Measurements from ENCODE around the gene CEACAM16.

DNA sequence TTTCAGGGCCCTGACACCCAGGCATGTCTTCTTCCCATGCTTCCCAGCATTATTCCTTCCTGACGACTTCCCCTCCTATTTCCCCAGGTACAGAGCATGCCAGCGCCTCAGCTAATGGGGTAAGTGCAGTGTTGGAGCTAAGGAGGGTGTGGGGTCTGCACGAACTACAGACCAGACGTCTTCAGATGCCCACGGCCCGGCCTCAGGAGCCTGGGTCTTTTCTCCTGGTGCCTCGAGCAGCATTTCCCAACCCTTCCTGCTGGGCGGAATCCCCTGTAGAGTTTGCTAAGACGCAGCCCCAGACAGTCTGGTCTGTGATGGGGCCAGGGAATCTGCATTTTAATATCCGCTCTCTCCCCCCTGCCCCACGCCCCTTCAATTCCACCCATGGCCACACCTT is 37.7 kb upstream of the CEACAM16 start:
- TF ChIP-seq, protein P1, sequence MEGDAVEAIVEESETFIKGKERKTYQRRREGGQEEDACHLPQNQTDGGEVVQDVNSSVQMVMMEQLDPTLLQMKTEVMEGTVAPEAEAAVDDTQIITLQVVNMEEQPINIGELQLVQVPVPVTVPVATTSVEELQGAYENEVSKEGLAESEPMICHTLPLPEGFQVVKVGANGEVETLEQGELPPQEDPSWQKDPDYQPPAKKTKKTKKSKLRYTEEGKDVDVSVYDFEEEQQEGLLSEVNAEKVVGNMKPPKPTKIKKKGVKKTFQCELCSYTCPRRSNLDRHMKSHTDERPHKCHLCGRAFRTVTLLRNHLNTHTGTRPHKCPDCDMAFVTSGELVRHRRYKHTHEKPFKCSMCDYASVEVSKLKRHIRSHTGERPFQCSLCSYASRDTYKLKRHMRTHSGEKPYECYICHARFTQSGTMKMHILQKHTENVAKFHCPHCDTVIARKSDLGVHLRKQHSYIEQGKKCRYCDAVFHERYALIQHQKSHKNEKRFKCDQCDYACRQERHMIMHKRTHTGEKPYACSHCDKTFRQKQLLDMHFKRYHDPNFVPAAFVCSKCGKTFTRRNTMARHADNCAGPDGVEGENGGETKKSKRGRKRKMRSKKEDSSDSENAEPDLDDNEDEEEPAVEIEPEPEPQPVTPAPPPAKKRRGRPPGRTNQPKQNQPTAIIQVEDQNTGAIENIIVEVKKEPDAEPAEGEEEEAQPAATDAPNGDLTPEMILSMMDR (IDR thresholded peaks at IDR 0.05): no peak
- TF ChIP-seq POLR2A (IDR thresholded peaks at IDR 0.05): no peak
